Right cardiac atrium (tissue), 5 donors: ENCODE measurements around the gene AK2. TPM values are rescaled to one million over a fixed set of nuclear protein-coding genes. Genes with fewer than 3 reads are reported as not detected.
A peak's percentile ranks its signal among the peaks of the same experiment; 100 is the strongest.

Source experiments
- ATAC-seq, 2 donors: fragments of 200-7000 bp; cut with Tn5 transposase; one replicate each; pipeline versions ENCODE4 v1.8.0 to v1.9.1; 2020; ENCODE audit warnings: moderate library complexity in 2 of 2, mild to moderate bottlenecking in 1 of 2
- DNase-seq, 3 donors: peaks; one replicate each; pipeline ENCODE4 v3.0.0-alpha.2; 2020
- H3K27ac ChIP-seq: one replicate; pipeline ENCODE4 v1.5.1; 2013; ENCODE audit warnings: mild to moderate bottlenecking, low read length, control low read depth, moderate library complexity
- H3K27me3 ChIP-seq: one replicate; pipeline ENCODE4 v1.6.1; 2013; ENCODE audit not compliant: control insufficient read depth, insufficient read depth
- H3K4me1 ChIP-seq: one replicate; pipeline ENCODE4 v1.6.1; 2013; ENCODE audit warnings: low read length; ENCODE audit not compliant: control insufficient read depth, insufficient read depth
- H3K4me3 ChIP-seq: one replicate; pipeline ENCODE4 v1.5.1; 2013; ENCODE audit warnings: low read length, control low read depth
- H3K9me3 ChIP-seq: one replicate; pipeline ENCODE4 v1.6.1; 2013; ENCODE audit warnings: low read length; ENCODE audit not compliant: control insufficient read depth
- WGBS: extraction: QIAGEN DNeasy Blood & Tissue Kit; methylation state at CpG from one replicate; pipeline ENCODE4 v1.1.7; 2013; 5-methylcytosine and 5-hydroxymethylcytosine counted together
- intact Hi-C, 4 donors: fragments of 100-400 bp; cut with DNase I; formaldehyde crosslinking; loops; one replicate each; pipeline versions ENCODE4 v1.11.0 to v1.14.0; 2022 to 2023
- long read RNA-seq, 4 donors: library from polyadenylated mRNA; unstranded; transcript quantifications; one replicate each; pipeline ENCODE4 v2.0.0, GENCODE V29; 2020 to 2021
- polyA plus RNA-seq: library from polyadenylated mRNA; stranded (reverse); fragments of 200-250 nt; gene quantifications from one replicate; pipeline ENCODE4 v1.2.3, GENCODE V29; 2013
- total RNA-seq, 4 donors: library from RNA; stranded (reverse); fragmentation: NEBNext Ultra II Directional; extraction: Animal tissue kit (Norgen Biotek cat#: 25700); gene quantifications; one replicate each; pipeline ENCODE4 v1.2.1, GENCODE V29; 2021
- donor health status: healthy with polysubstance abuse.
- donor health status: DM: no; HTN: yes; CAD: no.
- donor health status: DM: no; HTN: no; CAD: no.
- donor health status: DM: no; HTN: yes; CAD: no; lungs with severe emphysema.
- donor health status: DM: yes; HTN: yes; CAD: no.

The AK2 gene
- total RNA-seq, result 100 to 1,000 TPM; 114 to 143 (median 130) TPM
- polyA plus RNA-seq, result 149 TPM
- long read RNA-seq, donor 1, transcript AK2-212 (7 exons, 886 nt), result minor isoform, 15 of 101 reads
- long read RNA-seq, donor 1, transcript AK2-201 (6 exons, 1,021 nt), result major isoform, 50 of 101 reads
- long read RNA-seq, donor 1, transcript AK2-202 (7 exons, 3,586 nt), result minor isoform, 17 of 101 reads
- long read RNA-seq, donor 1, partial matches to known transcripts, result 4 of 101 reads
- long read RNA-seq, donor 1, other reads (novel, unspliced or antisense), result 12 of 101 reads
- long read RNA-seq, donor 2, transcript AK2-201 (6 exons, 1,021 nt), result major isoform, 38 of 65 reads
- long read RNA-seq, donor 2, partial matches to known transcripts, result 1 of 65 reads
- long read RNA-seq, donor 2, other reads (novel, unspliced or antisense), result 20 of 65 reads
- long read RNA-seq, donor 3, transcript AK2-212 (7 exons, 886 nt), result minor isoform, 10 of 189 reads
- long read RNA-seq, donor 3, transcript AK2-202 (7 exons, 3,586 nt), result major isoform, 76 of 189 reads
- long read RNA-seq, donor 3, transcript AK2-201 (6 exons, 1,021 nt), result minor isoform, 46 of 189 reads
- long read RNA-seq, donor 3, partial matches to known transcripts, result 6 of 189 reads
- long read RNA-seq, donor 3, other reads (novel, unspliced or antisense), result 44 of 189 reads
- long read RNA-seq, donor 4, transcript AK2-202 (7 exons, 3,586 nt), result minor isoform, 8 of 75 reads
- long read RNA-seq, donor 4, transcript AK2-201 (6 exons, 1,021 nt), result major isoform, 29 of 75 reads
- long read RNA-seq, donor 4, transcript AK2-212 (7 exons, 886 nt), result minor isoform, 11 of 75 reads
- long read RNA-seq, donor 4, partial matches to known transcripts, result 6 of 75 reads
- long read RNA-seq, donor 4, other reads (novel, unspliced or antisense), result 20 of 75 reads

- Histone ChIP-seq H3K9me3 (no peaks in the 10 kb centered on the region), H3K27ac (peak within 1 kb of the TSS; percentile 58), H3K4me3 (peak within 1 kb of the TSS; percentile 83), H3K4me1 (peaks cover 10% of the 10 kb centered on the region), H3K27me3 (no peaks in the 10 kb centered on the region)
- peak; percentile 100 for ATAC-seq
- peak; percentile 97 to 98 (median 98) for DNase-seq
- intact Hi-C loops, result no loop called here
- WGBS, result 5% methylated on average over 59 of the region's 59 CpGs
Measured at GRCh38 chr1:33036526-33037503, at the start of gene AK2. Gene AK2, minus strand, starts transcription at chr1:33036883. Its CDS starts 55 bp downstream, at chr1:33036828.

GRCh38 chr1:33086384-33086850 lies 49.7 kb upstream of the AK2 start:
- ATAC-seq (peak; percentile 81 to 83), DNase-seq (peak; percentile 79 to 92 (median 87))
- H3K4me3 ChIP-seq, result no peak overlapping the region
- no peaks in the 10 kb centered on the region for H3K4me1 ChIP-seq
- no peak overlapping the region for H3K27ac ChIP-seq
- intact Hi-C loops, result loop anchor here (2.0 to 10.0 kb wide), 4 partner anchors 152 to 372 kb away; partner anchors contain the start of gene FNDC5 (in 2 of the 4)
- no peaks in the 10 kb centered on the region for H3K27me3 ChIP-seq
- WGBS, result 20% methylated on average over 12 of the region's 12 CpGs
- no peaks in the 10 kb centered on the region for H3K9me3 ChIP-seq

DNA sequence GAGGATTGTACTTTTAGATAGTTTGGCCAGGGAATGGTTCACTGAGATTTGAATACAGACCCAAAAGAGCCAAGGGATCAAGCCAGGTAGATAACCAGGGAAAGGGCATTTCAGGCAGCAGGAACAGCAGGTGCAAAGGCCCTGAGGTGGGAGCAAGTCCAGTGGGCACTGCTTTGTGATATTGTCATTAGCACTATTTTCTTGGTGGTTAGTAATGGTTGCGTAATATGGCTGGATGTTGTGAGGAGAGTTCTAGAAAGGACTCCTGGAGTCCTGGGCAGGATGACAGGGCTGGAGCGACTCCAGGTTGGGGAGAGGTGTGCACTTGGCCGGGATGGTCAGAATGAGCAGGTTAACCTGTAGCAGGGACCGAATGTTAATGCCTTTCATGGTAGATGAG lies 48.6 kb upstream of the AK2 start:
- intact Hi-C loops, result loop anchor here (10.0 kb wide), 3 partner anchors 151 to 371 kb away; partner anchors contain the start of gene FNDC5 (in 2 of the 4)
- 84% methylated on average over 4 of the region's 4 CpGs for WGBS
- H3K27me3 ChIP-seq, result no peaks in the 10 kb centered on the region

DNA sequence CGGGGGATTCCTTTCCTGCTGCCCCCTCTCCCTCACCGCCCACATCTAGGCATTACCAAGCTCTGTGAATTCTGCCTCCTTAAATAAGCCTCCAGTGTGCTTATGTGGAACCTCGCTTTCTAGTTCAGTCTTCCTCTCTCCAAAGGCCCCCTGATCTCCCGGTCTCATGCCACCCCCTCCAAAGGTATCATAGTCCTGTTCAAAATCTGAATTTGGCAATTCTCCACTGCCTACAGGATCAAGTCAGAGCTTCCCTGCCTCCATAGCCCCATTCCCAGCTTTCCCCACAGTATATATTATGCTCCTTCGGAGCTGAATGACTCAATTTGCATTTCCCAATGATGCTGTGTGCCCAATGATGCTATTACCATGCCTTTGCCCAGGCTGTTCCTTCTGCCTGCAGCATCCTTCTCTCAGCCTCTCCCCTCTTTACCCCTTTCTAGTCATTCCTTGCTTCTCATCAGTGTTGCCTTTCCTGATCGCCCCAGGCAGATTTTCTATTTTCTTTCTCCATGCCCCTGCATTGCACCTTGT lies 46.0 kb upstream of the AK2 start:
- Histone ChIP-seq H3K27ac (no peak overlapping the region), H3K4me3 (no peak overlapping the region), H3K4me1 (no peaks in the 10 kb centered on the region), H3K9me3 (no peaks in the 10 kb centered on the region), H3K27me3 (no peaks in the 10 kb centered on the region)
- DNase-seq (no peak), ATAC-seq (no peak)
- intact Hi-C loops, result loop anchor here (10.0 kb wide), 3 partner anchors 148 to 368 kb away; partner anchors contain the start of gene FNDC5 (in 2 of the 4)
- 77% methylated on average over 6 of the region's 6 CpGs for WGBS

More for the DNA sequence above, 48.6 kb upstream of the AK2 start:
- no peak for DNase-seq
- ATAC-seq, result no peak
- Histone ChIP-seq H3K9me3 (no peaks in the 10 kb centered on the region), H3K4me3 (no peak overlapping the region), H3K4me1 (no peaks in the 10 kb centered on the region), H3K27ac (no peak overlapping the region)

- Histone ChIP-seq H3K9me3 (no peaks in the 10 kb centered on the region), H3K4me3 (peak overlapping the region; percentile 63), H3K27ac (no peak overlapping the region), H3K4me1 (no peaks in the 10 kb centered on the region), H3K27me3 (no peaks in the 10 kb centered on the region)
- 8% methylated on average over 35 of the region's 35 CpGs for WGBS
- intact Hi-C loops, result loop anchor here (10.0 kb wide), 3 partner anchors 147 to 367 kb away; partner anchors contain the start of gene FNDC5 (in 2 of the 4)
- DNase-seq (peak in 2 of 3 donors; percentile 49 to 55), ATAC-seq (peak; percentile 8 to 39)
Measured at GRCh38 chr1:33081554-33082305, 45.0 kb upstream of the AK2 start.

DNA sequence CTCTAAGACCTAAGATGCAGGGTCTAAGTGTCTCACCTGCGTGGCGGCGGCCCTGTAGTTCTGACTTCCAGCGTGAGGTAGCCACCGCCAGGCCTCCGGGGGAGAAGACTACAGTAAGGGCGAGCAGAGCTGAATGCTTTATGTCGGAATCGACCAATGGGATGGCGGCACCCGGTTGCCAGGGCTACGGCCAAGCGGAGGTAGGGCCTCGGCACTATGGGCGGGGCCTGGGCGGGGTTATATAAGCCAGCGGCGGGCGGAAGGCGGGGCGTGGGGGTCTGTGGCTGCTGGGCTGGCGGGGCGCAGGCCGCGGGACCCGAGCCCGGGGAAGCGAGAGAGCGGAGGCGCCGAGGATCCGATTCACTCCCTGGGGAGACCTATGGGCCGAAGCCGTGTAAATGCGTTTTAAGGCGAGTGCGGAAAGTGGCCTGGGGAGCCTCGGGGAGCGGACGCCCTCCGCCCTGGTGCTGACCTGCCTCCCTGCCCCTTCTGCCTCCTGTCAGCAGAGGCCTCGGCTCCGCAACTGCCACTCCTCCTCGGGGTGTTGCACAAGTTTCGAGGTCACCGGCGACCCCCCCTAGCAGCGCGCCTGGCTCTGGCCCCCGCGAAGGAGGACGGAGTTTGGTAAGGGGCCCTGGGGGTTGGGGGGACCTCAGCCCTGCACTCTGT lies 44.3 kb upstream of the AK2 start, which contains the start of gene AZIN2:
Gene AZIN2, plus strand, starts transcription at position 269 of the 669 bp plus-strand sequence. CDS start 1,097 bp downstream, outside the sequence.
- DNase-seq, result peak; percentile 98 to 99 (median 99)
- WGBS, result under 1% methylated on average over 52 of the region's 52 CpGs
- no peak within 1 kb of the TSS for H3K27ac ChIP-seq
- H3K4me1 ChIP-seq, result no peaks in the 10 kb centered on the region
- no peaks in the 10 kb centered on the region for H3K9me3 ChIP-seq
- intact Hi-C loops, result loop anchor here (10.0 kb wide), 3 partner anchors 146 to 366 kb away; partner anchors contain the start of gene FNDC5 (in 2 of the 4)
- H3K4me3 ChIP-seq, result peak within 1 kb of the TSS; percentile 63
- ATAC-seq, result peak; percentile 99
- H3K27me3 ChIP-seq, result no peaks in the 10 kb centered on the region

DNA sequence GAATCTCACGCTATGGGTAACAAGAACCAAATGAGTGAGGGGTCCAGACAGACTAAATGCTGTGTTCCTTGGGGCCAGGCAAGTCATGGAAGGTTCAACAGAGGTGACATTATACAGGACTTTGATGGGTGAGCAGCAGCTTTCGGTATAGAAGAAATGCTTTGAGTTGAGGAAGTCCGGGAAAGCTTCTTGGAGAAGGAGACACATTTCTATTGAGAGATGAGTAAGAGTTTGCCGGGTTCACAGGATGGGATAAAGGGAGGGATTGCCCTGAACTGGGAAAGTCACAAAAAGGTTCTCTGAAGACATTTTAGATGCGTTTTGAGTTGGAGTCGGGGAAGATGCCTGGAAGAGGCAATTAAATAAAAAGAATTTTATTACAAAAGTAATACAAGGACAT lies 43.7 kb upstream of the AK2 start:
- DNase-seq (no peak), ATAC-seq (no peak)
- Histone ChIP-seq H3K4me1 (no peaks in the 10 kb centered on the region), H3K27ac (no peak overlapping the region), H3K4me3 (peak overlapping the region; percentile 63), H3K27me3 (no peaks in the 10 kb centered on the region), H3K9me3 (no peaks in the 10 kb centered on the region)
- intact Hi-C loops, result loop anchor here (10.0 kb wide), 3 partner anchors 146 to 366 kb away; partner anchors contain the start of gene FNDC5 (in 2 of the 4)
- WGBS, result 54% methylated on average over 6 of the region's 6 CpGs

- no peak for ATAC-seq
- intact Hi-C loops, result no loop called here
- WGBS, result 45% methylated on average over 1 of the region's 1 CpG
Measured at GRCh38 chr1:33078030-33078591, 41.4 kb upstream of the AK2 start.

More at GRCh38 chr1:33078030-33078591, 41.4 kb upstream of the AK2 start:
- DNase-seq, result no peak
- no peak overlapping the region for H3K4me3 ChIP-seq
- H3K4me1 ChIP-seq, result no peaks in the 10 kb centered on the region
- no peaks in the 10 kb centered on the region for H3K27me3 ChIP-seq
- no peak overlapping the region for H3K27ac ChIP-seq
- H3K9me3 ChIP-seq, result no peaks in the 10 kb centered on the region
